HEK293T (cell line): ENCODE results near the gene KRT34.

Source experiments
- ARNT ChIP-seq: fragments of 450-650 bp; IDR thresholded peaks from 2 replicates; pipeline ENCODE4 v1.6.1; 2017; ENCODE audit warnings: mild to moderate bottlenecking
- BHLHE40 ChIP-seq: fragments of 450-650 bp; IDR thresholded peaks from 2 replicates; pipeline ENCODE4 v1.6.1; 2016; ENCODE audit warnings: mild to moderate bottlenecking, moderate library complexity, borderline replicate concordance
- CTBP1 ChIP-seq: fragments of 450-650 bp; IDR thresholded peaks from 2 replicates; pipeline ENCODE4 v1.6.1; 2016; ENCODE audit warnings: borderline replicate concordance
- ELF4 ChIP-seq: fragments of 450-650 bp; IDR thresholded peaks from 2 replicates; pipeline ENCODE4 v1.6.1; 2017; ENCODE audit warnings: antibody characterized with exemption
- FOXK2 ChIP-seq: fragments of 450-650 bp; IDR thresholded peaks from 2 replicates; pipeline ENCODE4 v1.6.1; 2016; ENCODE audit warnings: mild to moderate bottlenecking
- FOXM1 ChIP-seq: fragments of 450-650 bp; IDR thresholded peaks from 2 replicates; pipeline ENCODE4 v1.6.1; 2017; ENCODE audit warnings: mild to moderate bottlenecking, borderline replicate concordance
- HDGF ChIP-seq: fragments of 450-650 bp; IDR thresholded peaks from 2 replicates; pipeline ENCODE4 v1.6.1; 2017; ENCODE audit warnings: antibody characterized with exemption, borderline replicate concordance
- SP1 ChIP-seq: fragments of 450-650 bp; IDR thresholded peaks from 2 replicates; pipeline ENCODE4 v1.6.1; 2017
- TF ChIP-seq, protein P1 (sequence below): fragments of 450-650 bp; IDR thresholded peaks from 2 replicates; pipeline ENCODE4 v1.6.1; 2016

DNA sequence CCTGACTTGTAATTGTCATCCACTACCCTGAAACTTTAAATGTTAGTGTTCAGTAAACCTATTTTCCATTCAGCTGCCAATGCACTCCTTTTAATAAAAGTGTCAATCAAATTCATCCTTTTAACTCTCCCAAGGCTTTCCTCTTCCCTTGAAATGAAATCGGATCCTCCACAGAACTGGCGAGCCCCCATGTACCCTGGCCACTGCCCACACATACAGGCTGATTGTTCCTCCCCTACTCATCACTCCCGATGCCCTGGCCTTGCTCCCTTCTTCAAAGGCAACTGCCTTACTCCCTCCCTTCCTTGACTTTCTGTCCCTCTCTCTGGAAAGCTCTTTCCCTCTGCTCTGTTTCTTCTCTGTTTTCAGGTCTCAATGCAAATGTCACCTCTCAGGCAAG lies 39.1 kb downstream of the KRT34 start:
- TF ChIP-seq CTBP1 (no peak), FOXK2 (no peak), BHLHE40 (no peak), FOXM1 (no peak), HDGF (no peak), SP1 (no peak), ARNT (no peak), ELF4 (no peak)
- TF ChIP-seq, protein P1, sequence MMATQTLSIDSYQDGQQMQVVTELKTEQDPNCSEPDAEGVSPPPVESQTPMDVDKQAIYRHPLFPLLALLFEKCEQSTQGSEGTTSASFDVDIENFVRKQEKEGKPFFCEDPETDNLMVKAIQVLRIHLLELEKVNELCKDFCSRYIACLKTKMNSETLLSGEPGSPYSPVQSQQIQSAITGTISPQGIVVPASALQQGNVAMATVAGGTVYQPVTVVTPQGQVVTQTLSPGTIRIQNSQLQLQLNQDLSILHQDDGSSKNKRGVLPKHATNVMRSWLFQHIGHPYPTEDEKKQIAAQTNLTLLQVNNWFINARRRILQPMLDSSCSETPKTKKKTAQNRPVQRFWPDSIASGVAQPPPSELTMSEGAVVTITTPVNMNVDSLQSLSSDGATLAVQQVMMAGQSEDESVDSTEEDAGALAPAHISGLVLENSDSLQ, result no peak
